ENCODE data around the gene UBN2.

UBN2 gene

DNA sequence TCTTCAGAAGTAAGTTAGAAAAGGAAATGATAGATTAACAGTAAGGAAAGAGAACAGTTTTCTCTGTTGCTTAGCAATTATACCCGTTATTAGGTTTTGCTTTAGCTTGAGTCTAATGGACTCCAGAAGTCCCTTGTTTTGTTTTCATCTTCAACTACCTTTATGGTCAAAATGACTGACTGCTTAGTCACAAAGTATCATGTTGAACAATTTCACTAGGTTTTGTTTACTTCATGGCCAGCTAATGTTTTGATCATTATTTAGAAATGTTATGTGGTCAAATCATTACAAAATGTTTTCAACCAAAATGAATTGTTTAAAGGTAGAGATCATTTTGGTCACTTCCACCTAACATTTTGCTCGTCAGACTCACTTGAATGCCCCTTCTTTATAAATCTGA is 1.9 kb downstream of the UBN2 start:
- DNase-seq, result no peak

DNA sequence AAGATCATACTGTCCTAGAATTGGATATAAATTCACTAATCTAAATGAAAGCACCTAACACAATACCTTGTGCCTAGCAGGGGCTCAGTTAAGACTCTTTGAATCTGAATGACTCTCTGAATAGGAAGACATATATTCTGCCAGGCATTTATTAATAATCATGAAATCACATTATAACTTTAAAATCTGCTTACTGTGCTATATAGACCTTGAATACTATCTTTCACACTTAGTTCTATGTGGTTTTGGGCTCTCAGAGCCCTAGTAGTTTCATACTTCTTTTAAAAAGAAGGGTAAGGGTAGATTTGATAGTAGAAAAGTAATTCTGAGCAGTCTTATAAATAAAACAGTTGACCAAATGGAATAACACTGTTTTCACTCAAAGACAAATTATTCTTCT is 10.2 kb downstream of the UBN2 start:
- no peak for DNase-seq

GRCh38 chr7:139242741-139243281 is 11.8 kb downstream of the UBN2 start:
- DNase-seq, result no peak

DNA sequence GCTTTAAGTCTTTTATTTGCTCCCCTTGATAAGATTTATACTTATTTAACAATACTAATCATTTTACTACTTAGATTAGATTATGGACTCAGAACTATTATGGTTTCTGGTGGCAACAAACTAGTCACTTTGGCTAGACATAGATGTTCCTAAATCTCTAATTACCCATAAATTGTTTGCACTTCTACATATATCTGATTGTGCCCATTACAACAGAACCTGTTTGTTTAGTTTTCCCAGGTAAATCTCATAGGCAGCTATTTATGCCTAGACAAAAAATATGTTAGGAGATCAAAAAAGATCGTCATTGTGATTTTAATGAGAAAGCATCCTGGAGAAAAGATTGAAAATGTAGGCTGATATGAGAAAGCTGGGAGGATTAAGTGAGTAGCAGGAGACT is 14.4 kb downstream of the UBN2 start:
- DNase-seq, result no peak

DNA sequence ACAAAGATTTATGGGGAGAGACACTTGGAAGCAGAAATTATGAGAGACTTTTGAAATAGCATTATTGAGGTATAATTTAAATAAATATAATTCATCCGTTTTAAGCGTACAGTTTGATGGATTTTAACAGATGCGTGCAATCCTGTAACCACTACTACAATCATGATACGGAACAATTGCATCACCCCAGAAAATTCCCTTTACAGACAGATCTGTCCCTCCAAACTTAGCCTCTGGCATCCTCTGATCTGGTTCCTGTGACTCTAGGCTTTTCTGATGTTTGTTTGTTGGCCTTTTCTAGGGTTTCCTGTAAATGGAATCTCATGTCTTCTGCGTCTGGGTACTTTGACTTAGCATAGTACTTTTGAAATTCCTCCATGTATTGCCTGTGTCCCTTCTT is 15.5 kb downstream of the UBN2 start:
- DNase-seq, result no peak

- no peak for DNase-seq
These were observed 15.9 kb downstream of the UBN2 start for GRCh38 chr7:139246905-139247304.

DNA sequence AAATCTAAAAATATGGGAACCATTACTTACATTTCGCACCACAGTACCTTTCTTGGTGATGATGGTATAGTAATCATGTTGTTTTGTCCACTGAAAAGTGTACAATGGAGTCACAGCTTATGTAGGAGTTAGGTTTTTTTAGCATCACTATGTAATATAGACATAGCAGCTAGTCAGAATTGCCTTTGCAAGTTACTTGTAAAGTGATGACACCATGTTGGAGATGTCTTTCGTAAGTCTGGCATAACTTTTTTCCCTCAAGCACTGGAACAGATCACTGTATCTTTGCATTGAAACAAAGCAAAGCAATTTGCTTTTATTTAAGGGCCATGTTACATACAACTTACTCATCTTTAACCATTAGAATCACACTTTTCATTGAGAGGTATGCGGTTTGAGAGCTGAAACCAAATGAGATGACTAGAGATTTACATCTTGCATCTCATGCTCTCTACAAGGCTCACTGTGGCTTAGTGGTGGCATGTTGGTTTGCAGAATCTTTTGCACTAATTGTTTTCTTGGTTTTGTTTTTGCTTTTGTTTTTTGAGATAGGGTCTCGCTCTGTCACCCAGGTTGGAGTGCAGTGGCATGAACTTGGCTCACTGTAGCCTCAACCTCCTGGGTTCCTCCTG is 18.3 kb downstream of the UBN2 start:
- DNase-seq, result peak in 1 of 2 experiments; percentile 18

DNA sequence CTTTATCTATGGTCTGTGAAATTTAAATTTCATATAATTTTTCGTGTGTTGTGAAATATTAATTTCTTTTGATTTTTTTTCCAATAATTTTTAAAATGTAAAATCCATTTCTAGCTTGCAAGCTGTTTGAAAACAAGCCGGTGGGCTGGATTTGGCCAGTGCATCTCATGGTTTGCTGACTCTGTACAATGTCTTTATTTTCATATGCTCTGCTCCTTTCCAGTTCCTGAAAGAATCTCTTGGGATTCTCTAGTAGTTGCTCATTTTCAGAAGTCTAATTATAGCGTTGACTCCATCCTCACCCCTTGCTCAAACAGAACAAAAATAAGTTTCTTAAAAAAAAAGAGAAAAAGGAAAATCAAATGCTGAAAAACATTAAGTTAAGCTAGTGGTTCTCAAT is 21.4 kb downstream of the UBN2 start:
- no peak for DNase-seq

GRCh38 chr7:139254281-139254680 is 23.2 kb downstream of the UBN2 start:
- no peak for DNase-seq

DNA sequence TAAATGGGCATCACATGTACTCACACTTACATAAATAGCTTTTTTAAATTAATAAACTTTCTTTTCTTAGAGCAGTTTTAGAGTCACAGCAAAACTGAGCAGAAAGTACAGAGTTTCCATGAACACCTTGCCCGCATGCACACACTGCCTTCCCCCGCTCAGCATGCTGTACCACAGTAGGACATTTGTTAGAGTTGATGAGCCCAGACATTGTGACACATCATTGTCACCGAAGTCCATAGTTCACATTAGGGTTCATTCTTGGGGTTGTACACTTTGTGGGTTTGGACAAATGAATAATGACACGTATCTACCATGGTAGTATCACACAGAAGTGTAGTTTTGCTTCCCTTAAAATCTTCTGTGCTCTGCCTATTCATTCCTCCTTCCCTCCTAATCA is 23.7 kb downstream of the UBN2 start:
- no peak for DNase-seq

DNA sequence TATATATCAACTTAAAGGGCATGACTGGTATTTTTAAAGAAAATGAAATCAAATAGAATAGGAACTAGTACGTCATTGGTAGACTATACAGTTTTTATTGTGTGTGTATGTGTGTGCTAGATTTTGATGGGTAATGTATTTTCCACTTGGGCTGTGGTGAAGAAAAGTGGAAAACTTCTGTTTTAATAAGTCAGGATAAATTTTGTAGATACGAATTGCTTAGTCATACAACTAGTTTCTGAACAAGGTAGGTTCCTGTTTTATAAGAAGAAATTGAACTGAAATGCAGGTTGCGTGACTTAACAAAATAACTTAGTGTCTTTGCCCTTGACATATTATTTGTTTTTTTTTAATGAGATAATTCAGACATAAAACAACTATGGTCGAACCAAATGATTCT is 24.3 kb downstream of the UBN2 start:
- no peak for DNase-seq

GRCh38 chr7:139259142-139259541 is 28.1 kb downstream of the UBN2 start:
- DNase-seq, result no peak

- no peak for DNase-seq
These were observed 33.2 kb downstream of the UBN2 start for GRCh38 chr7:139264220-139264619.

GRCh38 chr7:139265673-139266072 is 34.6 kb downstream of the UBN2 start:
- DNase-seq, result no peak

- DNase-seq, result no peak
These were observed 40.9 kb downstream of the UBN2 start for GRCh38 chr7:139271718-139272628.

- DNase-seq, result no peak
These were observed 53.3 kb downstream of the UBN2 start for GRCh38 chr7:139284252-139284896.

DNA sequence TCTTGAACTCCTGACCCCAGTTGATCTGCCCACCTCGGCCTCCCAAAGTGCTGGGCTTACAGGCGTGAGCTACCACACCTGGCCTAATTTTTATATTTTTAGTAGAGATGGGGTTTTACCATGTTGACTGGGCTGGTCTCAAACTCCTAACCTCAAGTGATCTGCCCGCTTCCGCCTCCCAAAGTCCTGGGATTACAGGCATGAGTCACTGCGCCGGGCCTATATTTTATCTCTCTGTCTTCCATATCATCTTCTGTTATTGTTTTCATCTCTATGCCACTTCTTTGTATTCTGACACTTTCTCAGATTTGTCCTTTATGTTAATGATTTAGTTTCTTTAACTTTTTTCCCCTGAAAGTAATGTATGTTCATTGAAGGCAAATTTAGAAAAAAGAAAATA is 55.1 kb downstream of the UBN2 start:
- no peak for DNase-seq

DNA sequence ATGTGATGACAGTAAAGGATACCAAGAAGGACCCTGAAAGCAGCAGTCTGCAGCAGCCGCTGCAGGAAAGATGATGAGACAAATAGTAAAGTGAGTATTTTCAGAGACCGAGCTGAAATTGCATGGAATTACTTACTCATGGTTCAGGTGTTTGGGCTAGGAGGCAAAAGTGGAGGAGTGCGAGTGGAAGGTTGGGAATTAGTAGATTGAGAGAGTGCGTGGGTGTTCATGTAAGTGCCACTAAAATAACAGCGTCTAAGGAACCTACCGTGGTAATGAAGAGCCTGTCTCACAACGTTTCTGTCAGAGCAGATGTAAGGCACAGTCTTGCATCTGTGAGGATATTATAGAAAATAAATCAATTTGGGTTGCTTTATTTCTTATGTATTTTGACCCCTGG is 61.8 kb downstream of the UBN2 start:
- DNase-seq, result no peak

DNA sequence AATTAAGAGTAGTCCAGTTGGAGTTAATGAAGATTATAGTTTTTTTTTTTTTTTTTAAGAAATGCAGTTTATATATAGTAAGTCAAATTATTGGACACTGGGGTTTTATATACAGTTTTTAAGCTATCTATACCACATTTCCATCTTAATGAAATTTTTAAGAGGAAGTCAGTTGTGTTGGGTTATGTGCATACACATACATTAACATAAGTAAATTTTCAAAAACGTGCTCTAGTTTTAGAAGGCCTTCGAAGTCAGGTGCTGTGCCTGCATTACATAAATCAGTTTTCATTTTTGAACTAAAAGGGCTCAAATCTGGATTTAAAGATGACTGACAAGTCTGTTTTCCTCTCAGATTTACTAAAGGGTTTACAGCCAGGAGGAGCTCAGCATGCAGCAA is 62.5 kb downstream of the UBN2 start:
- no peak for DNase-seq

DNA sequence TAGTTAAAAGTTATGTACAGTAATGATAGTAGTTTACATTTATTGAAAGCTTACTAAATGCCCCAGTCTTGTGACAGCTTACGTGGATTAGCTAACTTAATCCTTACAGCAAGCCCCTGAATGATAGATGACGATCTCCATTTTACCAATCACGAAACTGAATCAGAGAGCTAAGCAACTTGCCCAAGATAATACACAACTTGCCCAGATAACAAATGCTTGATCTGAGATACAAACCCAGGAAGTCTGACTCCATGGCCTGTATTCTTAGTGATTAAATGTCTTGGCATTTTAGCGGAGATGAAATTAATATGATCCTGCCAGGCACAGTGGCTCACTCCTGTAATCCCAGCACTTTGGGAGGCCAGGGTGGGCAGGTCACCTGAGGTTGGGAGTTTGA is 63.2 kb downstream of the UBN2 start:
- no peak for DNase-seq

GRCh38 chr7:139294951-139295575 is 64.0 kb downstream of the UBN2 start:
- no peak for DNase-seq

- DNase-seq, result no peak
These were observed 66.8 kb downstream of the UBN2 start for GRCh38 chr7:139297795-139298194.

DNA sequence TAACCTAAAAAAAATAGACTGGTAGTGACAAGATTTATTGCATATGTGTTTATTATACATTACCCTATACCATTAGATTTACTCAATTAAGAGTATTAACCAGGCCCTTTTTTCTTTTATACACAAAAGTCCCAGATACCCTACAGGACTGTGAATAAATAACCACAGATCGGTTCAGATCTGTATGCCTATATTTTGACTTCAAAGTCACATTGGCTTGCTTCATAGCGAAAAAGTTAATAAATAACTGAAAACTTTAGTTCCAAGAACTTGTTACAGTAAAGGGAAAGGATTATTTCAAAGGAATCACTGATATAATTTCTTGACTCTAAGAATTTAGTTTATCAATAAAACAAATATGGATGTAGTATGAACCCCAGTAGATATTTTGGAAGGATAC is 68.3 kb downstream of the UBN2 start:
- DNase-seq, result no peak

Measured in AML-193 (cell line).